Ectodermal cell (in vitro differentiated cells): ENCODE data around the gene MTHFSD.

Experiments
- H3K27ac ChIP-seq: 2 replicates; pipeline ENCODE4 v1.7.0; 2013; ENCODE audit warnings: mild to moderate bottlenecking, low read depth, low read length; ENCODE audit not compliant: insufficient read depth, poor library complexity, severe bottlenecking
- H3K27me3 ChIP-seq: 2 replicates; pipeline ENCODE4 v1.7.0; 2013; ENCODE audit warnings: mild to moderate bottlenecking, low read length; ENCODE audit not compliant: insufficient read depth, control insufficient read depth, poor library complexity, severe bottlenecking
- H3K36me3 ChIP-seq: one replicate; pipeline ENCODE4 v1.7.0; 2013; ENCODE audit warnings: low read length; ENCODE audit not compliant: control insufficient read depth, insufficient read depth
- H3K4me1 ChIP-seq: one replicate; pipeline ENCODE4 v1.7.0; 2013; ENCODE audit warnings: low read length; ENCODE audit not compliant: control insufficient read depth, insufficient read depth
- H3K4me3 ChIP-seq: 2 replicates; pipeline ENCODE4 v1.7.0; 2013; ENCODE audit warnings: low read depth, low read length, control low read depth; ENCODE audit not compliant: insufficient read depth
- H3K9me3 ChIP-seq: 2 replicates; pipeline ENCODE4 v1.7.0; 2013; ENCODE audit warnings: mild to moderate bottlenecking, low read length, moderate library complexity; ENCODE audit not compliant: control insufficient read depth
- WGBS, 2 experiments: methylation state at CpG; one replicate each; pipeline ENCODE4 v1.1.7; 2013; ENCODE audit warnings: missing lambda C conversion rate in 2 of 2; 5-methylcytosine and 5-hydroxymethylcytosine counted together

MTHFSD gene

DNA sequence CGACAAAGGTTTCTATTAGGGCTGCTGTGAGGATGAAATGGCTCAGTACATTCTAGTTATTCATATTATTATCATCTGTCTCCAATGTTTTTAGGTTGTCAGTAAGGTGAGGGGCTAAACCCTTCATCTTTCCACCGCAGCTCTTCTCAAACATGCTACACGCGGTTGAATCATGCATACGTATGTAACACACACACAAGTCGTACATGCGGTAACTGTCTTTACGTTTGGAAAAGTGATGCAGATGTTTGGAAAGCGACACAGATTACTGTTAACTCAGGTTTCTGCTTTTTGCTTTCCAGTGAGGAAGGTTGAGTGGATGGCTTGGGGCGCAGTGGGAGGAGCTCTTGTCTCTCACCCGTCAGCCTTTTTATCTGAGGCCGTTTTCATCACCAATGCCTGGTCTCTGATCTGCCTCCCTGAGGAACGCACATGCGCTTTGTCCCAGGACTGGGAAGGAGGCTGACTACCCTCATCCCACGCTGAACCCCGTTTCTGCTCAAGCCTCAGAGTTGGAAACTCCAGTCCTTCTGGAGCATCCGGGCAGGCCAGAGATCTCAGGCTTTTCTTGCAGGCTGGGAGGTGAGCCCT lies 20.2 kb upstream of the MTHFSD start:
- H3K4me1 ChIP-seq, result peaks cover 17% of the 10 kb centered on the region
- H3K27ac ChIP-seq, result no peak overlapping the region
- H3K27me3 ChIP-seq, result peaks cover 100% of the 10 kb centered on the region
- no peaks in the 10 kb centered on the region for H3K36me3 ChIP-seq
- no peaks in the 10 kb centered on the region for H3K9me3 ChIP-seq
- H3K4me3 ChIP-seq, result peak overlapping the region; percentile 40
- 54 to 58% methylated on average over 16 to 17 of the region's 17 CpGs for WGBS, 2 experiments

- H3K9me3 ChIP-seq, result no peaks in the 10 kb centered on the region
- H3K27me3 ChIP-seq, result peaks cover 100% of the 10 kb centered on the region
- no peak overlapping the region for H3K4me3 ChIP-seq
- no peaks in the 10 kb centered on the region for H3K36me3 ChIP-seq
- no peak overlapping the region for H3K27ac ChIP-seq
- peaks cover 17% of the 10 kb centered on the region for H3K4me1 ChIP-seq
- 84 to 91% methylated on average over 4 of the region's 4 CpGs for WGBS, 2 experiments
Measured at GRCh38 chr16:86574646-86575045, 19.6 kb upstream of the MTHFSD start.

- no peaks in the 10 kb centered on the region for H3K9me3 ChIP-seq
- WGBS, 2 experiments, result 77 to 84% methylated on average over 13 of the region's 13 CpGs
- no peak overlapping the region for H3K27ac ChIP-seq
- no peaks in the 10 kb centered on the region for H3K36me3 ChIP-seq
- no peak overlapping the region for H3K4me3 ChIP-seq
- H3K27me3 ChIP-seq, result peaks cover 100% of the 10 kb centered on the region
- H3K4me1 ChIP-seq, result peaks cover 17% of the 10 kb centered on the region
Measured at GRCh38 chr16:86573646-86574508, 18.8 kb upstream of the MTHFSD start.

GRCh38 chr16:86573215-86573614 lies 18.2 kb upstream of the MTHFSD start:
- H3K9me3 ChIP-seq, result no peaks in the 10 kb centered on the region
- no peak overlapping the region for H3K27ac ChIP-seq
- H3K4me1 ChIP-seq, result peaks cover 17% of the 10 kb centered on the region
- H3K27me3 ChIP-seq, result peaks cover 100% of the 10 kb centered on the region
- H3K4me3 ChIP-seq, result no peak overlapping the region
- H3K36me3 ChIP-seq, result no peaks in the 10 kb centered on the region
- 29 to 30% methylated on average over 8 of the region's 8 CpGs for WGBS, 2 experiments

DNA sequence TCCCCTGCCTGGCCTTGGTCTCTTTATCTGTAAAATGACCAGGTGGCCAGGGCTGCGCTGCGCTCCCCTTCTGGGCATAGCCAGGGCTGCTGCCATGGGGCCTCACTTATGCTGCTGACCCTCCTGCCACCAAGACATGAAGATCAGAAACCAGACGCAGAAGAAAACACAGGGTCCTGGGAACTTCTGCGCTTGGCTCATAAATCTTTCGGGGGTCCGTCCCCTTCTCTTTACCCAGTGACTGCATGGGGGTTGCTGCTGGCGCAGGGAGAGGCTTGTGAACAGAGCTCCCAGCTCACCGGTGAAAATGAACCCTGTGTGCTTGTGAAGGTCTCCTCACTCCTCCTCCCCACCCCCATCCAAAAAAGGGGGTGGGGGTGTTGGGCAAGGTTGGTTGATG lies 17.6 kb upstream of the MTHFSD start:
- no peaks in the 10 kb centered on the region for H3K36me3 ChIP-seq
- no peak overlapping the region for H3K27ac ChIP-seq
- no peak overlapping the region for H3K4me3 ChIP-seq
- peaks cover 17% of the 10 kb centered on the region for H3K4me1 ChIP-seq
- peaks cover 100% of the 10 kb centered on the region for H3K27me3 ChIP-seq
- H3K9me3 ChIP-seq, result no peaks in the 10 kb centered on the region
- WGBS, 2 experiments, result 83 to 89% methylated on average over 7 to 8 of the region's 8 CpGs

GRCh38 chr16:86572041-86572521 lies 17.0 kb upstream of the MTHFSD start:
- no peaks in the 10 kb centered on the region for H3K9me3 ChIP-seq
- peaks cover 12% of the 10 kb centered on the region for H3K4me1 ChIP-seq
- H3K27me3 ChIP-seq, result peaks cover 100% of the 10 kb centered on the region
- no peaks in the 10 kb centered on the region for H3K36me3 ChIP-seq
- no peak overlapping the region for H3K27ac ChIP-seq
- H3K4me3 ChIP-seq, result no peak overlapping the region
- 80 to 87% methylated on average over 12 of the region's 12 CpGs for WGBS, 2 experiments

- WGBS, 2 experiments, result 40 to 45% methylated on average over 10 of the region's 10 CpGs
- H3K36me3 ChIP-seq, result no peaks in the 10 kb centered on the region
- no peaks in the 10 kb centered on the region for H3K9me3 ChIP-seq
- H3K4me3 ChIP-seq, result no peak overlapping the region
- H3K4me1 ChIP-seq, result peaks cover 7% of the 10 kb centered on the region
- H3K27ac ChIP-seq, result no peak overlapping the region
- H3K27me3 ChIP-seq, result peaks cover 100% of the 10 kb centered on the region
Measured at GRCh38 chr16:86571530-86571915, 16.5 kb upstream of the MTHFSD start.

- Histone ChIP-seq H3K9me3 (no peaks in the 10 kb centered on the region), H3K4me1 (peaks cover 4% of the 10 kb centered on the region), H3K27me3 (peaks cover 100% of the 10 kb centered on the region), H3K27ac (no peak overlapping the region), H3K36me3 (no peaks in the 10 kb centered on the region), H3K4me3 (peak overlapping the region; percentile 4)
- WGBS, 2 experiments, result 13 to 18% methylated on average over 28 of the region's 28 CpGs
Measured at GRCh38 chr16:86570558-86571529, 15.8 kb upstream of the MTHFSD start.

GRCh38 chr16:86569701-86570447 lies 14.8 kb upstream of the MTHFSD start:
- 16% methylated on average over 11 to 13 of the region's 13 CpGs for WGBS, 2 experiments
- Histone ChIP-seq H3K9me3 (no peaks in the 10 kb centered on the region), H3K4me1 (no peaks in the 10 kb centered on the region), H3K27ac (no peak overlapping the region), H3K4me3 (peak overlapping the region; percentile 8), H3K36me3 (no peaks in the 10 kb centered on the region), H3K27me3 (peaks cover 100% of the 10 kb centered on the region)
